Measurements from ENCODE around the gene CFB.

Gene CFB

GRCh38 chr6:31961616-31962015 is 15.7 kb downstream of the CFB start:
- H2AFZ ChIP-seq (ENCODE audit: insufficient read depth, low read length, poor library complexity): no peak overlapping the region
- peaks cover 12% of the 10 kb centered on the region for H3K79me2 ChIP-seq (ENCODE audit: control insufficient read depth, insufficient read depth, low read length, poor library complexity)
- no peak overlapping the region for H3K18ac ChIP-seq (ENCODE audit: low read length)
- H3K79me1 ChIP-seq (ENCODE audit: low read length): peaks cover 7% of the 10 kb centered on the region
- no peaks in the 10 kb centered on the region for H3K9me3 ChIP-seq (ENCODE audit: insufficient read depth, low read depth, low read length)
- DNase-seq: no peak
- H3K4ac ChIP-seq (ENCODE audit: low read depth, low read length): no peak overlapping the region
- no peak overlapping the region for H3K14ac ChIP-seq (ENCODE audit: low read length)
- no peak overlapping the region for H4K12ac ChIP-seq (ENCODE audit: low read depth, low read length)
- no peak overlapping the region for H2BK12ac ChIP-seq (ENCODE audit: low read length)
- peaks cover 8 to 11% of the 10 kb centered on the region in 2 experiments for H3K4me1 ChIP-seq (ENCODE audit: control insufficient read depth in 1 of 2, insufficient read depth in 2 of 2, low read length in 2 of 2)
- no peaks in the 10 kb centered on the region for H3K27me3 ChIP-seq (ENCODE audit: insufficient read depth, low read length)
- no peak overlapping the region for H2AK5ac ChIP-seq (ENCODE audit: low read length)
- H3K9ac ChIP-seq (ENCODE audit: low read length): no peak overlapping the region
- no peak overlapping the region for H3K27ac ChIP-seq (ENCODE audit: low read depth, low read length)
- no peak overlapping the region for H2BK5ac ChIP-seq (ENCODE audit: low read depth, low read length, poor library complexity)
- peaks cover 52 to 58% of the 10 kb centered on the region in 2 experiments for H3K36me3 ChIP-seq (ENCODE audit: control insufficient read depth in 1 of 2, insufficient read depth in 2 of 2, low read length in 2 of 2)
- WGBS (ENCODE audit: extremely low coverage, insufficient coverage, insufficient read length): no CpG with 5 or more reads among the region's 12 CpGs
- no peak overlapping the region for H4K91ac ChIP-seq (ENCODE audit: low read depth, low read length)
- H3K23ac ChIP-seq (ENCODE audit: low read length): no peak overlapping the region
- no peak overlapping the region for H2BK120ac ChIP-seq (ENCODE audit: insufficient read depth, low read length, poor library complexity)
- no peak overlapping the region for H3K4me3 ChIP-seq (ENCODE audit: low read depth, low read length)
- H3K4me2 ChIP-seq (ENCODE audit: low read length): no peak overlapping the region
- H4K8ac ChIP-seq (ENCODE audit: low read depth, low read length): no peak overlapping the region

DNA sequence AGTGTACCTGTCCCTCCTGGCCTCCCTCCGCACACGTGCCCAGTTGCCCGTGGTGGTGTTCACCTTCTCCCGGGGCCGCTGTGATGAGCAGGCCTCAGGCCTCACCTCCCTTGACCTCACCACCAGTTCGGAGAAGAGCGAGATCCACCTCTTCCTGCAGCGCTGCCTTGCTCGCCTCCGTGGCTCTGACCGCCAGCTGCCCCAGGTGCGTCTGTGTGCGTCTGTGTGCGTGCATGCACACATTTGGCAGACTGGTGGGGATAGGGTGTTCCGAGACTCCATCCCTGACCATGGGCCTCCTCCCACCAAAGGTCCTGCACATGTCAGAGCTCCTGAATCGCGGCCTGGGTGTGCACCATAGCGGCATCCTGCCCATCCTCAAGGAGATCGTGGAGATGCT is 18.0 kb downstream of the CFB start:
- H4K12ac ChIP-seq (ENCODE audit: low read depth, low read length): no peak overlapping the region
- no peak overlapping the region for H3K14ac ChIP-seq (ENCODE audit: low read length)
- H2AFZ ChIP-seq (ENCODE audit: insufficient read depth, low read length, poor library complexity): no peak overlapping the region
- no peak overlapping the region for H4K8ac ChIP-seq (ENCODE audit: low read depth, low read length)
- no peak overlapping the region for H3K4me2 ChIP-seq (ENCODE audit: low read length)
- peaks cover 5 to 8% of the 10 kb centered on the region in 2 experiments for H3K4me1 ChIP-seq (ENCODE audit: control insufficient read depth in 1 of 2, insufficient read depth in 2 of 2, low read length in 2 of 2)
- no CpG with 5 or more reads among the region's 19 CpGs for WGBS (ENCODE audit: extremely low coverage, insufficient coverage, insufficient read length)
- no peak for DNase-seq
- peaks cover 4% of the 10 kb centered on the region for H3K79me2 ChIP-seq (ENCODE audit: control insufficient read depth, insufficient read depth, low read length, poor library complexity)
- no peak overlapping the region for H3K4ac ChIP-seq (ENCODE audit: low read depth, low read length)
- no peaks in the 10 kb centered on the region for H3K9me3 ChIP-seq (ENCODE audit: insufficient read depth, low read depth, low read length)
- no peak overlapping the region for H2BK5ac ChIP-seq (ENCODE audit: low read depth, low read length, poor library complexity)
- H3K23ac ChIP-seq (ENCODE audit: low read length): no peak overlapping the region
- no peaks in the 10 kb centered on the region for H3K27me3 ChIP-seq (ENCODE audit: insufficient read depth, low read length)
- H2BK120ac ChIP-seq (ENCODE audit: insufficient read depth, low read length, poor library complexity): no peak overlapping the region
- no peak overlapping the region for H3K9ac ChIP-seq (ENCODE audit: low read length)
- H2BK12ac ChIP-seq (ENCODE audit: low read length): no peak overlapping the region
- no peak overlapping the region for H3K27ac ChIP-seq (ENCODE audit: low read depth, low read length)
- no peak overlapping the region for H3K18ac ChIP-seq (ENCODE audit: low read length)
- peaks cover 4% of the 10 kb centered on the region for H3K79me1 ChIP-seq (ENCODE audit: low read length)
- H4K91ac ChIP-seq (ENCODE audit: low read depth, low read length): no peak overlapping the region
- no peak overlapping the region for H2AK5ac ChIP-seq (ENCODE audit: low read length)
- no peak overlapping the region for H3K4me3 ChIP-seq (ENCODE audit: low read depth, low read length)
- peaks cover 72 to 78% of the 10 kb centered on the region in 2 experiments for H3K36me3 ChIP-seq (ENCODE audit: control insufficient read depth in 1 of 2, insufficient read depth in 2 of 2, low read length in 2 of 2)

DNA sequence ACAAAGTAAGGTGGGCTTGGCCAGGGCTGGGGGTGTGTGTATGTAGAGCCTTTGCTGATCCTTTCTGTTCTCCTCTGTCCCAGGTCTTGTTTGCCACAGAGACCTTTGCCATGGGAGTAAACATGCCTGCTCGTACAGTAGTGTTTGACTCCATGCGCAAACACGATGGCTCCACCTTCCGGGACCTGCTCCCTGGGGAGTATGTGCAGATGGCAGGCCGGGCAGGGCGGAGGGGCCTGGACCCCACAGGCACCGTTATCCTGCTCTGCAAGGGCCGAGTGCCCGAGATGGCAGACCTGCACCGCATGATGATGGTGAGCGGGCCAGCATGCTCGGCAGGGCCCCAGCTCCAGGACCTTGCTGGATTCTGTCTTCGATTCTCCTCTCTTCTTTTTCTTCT is 19.8 kb downstream of the CFB start:
- H2BK5ac ChIP-seq (ENCODE audit: low read depth, low read length, poor library complexity): no peak overlapping the region
- no peaks in the 10 kb centered on the region for H3K27me3 ChIP-seq (ENCODE audit: insufficient read depth, low read length)
- H3K14ac ChIP-seq (ENCODE audit: low read length): no peak overlapping the region
- H4K12ac ChIP-seq (ENCODE audit: low read depth, low read length): no peak overlapping the region
- H3K4me1 ChIP-seq (ENCODE audit: control insufficient read depth in 1 of 2, insufficient read depth in 2 of 2, low read length in 2 of 2): no peaks in the 10 kb centered on the region
- no peak overlapping the region for H2AFZ ChIP-seq (ENCODE audit: insufficient read depth, low read length, poor library complexity)
- H3K79me1 ChIP-seq (ENCODE audit: low read length): no peaks in the 10 kb centered on the region
- no peak overlapping the region for H4K8ac ChIP-seq (ENCODE audit: low read depth, low read length)
- no peaks in the 10 kb centered on the region for H3K9me3 ChIP-seq (ENCODE audit: insufficient read depth, low read depth, low read length)
- no peaks in the 10 kb centered on the region for H3K79me2 ChIP-seq (ENCODE audit: control insufficient read depth, insufficient read depth, low read length, poor library complexity)
- no peak overlapping the region for H2BK12ac ChIP-seq (ENCODE audit: low read length)
- H3K36me3 ChIP-seq (ENCODE audit: control insufficient read depth in 1 of 2, insufficient read depth in 2 of 2, low read length in 2 of 2): peaks cover 82 to 87% of the 10 kb centered on the region in 2 experiments
- H3K4ac ChIP-seq (ENCODE audit: low read depth, low read length): no peak overlapping the region
- H3K27ac ChIP-seq (ENCODE audit: low read depth, low read length): no peak overlapping the region
- H3K4me2 ChIP-seq (ENCODE audit: low read length): no peak overlapping the region
- WGBS (ENCODE audit: extremely low coverage, insufficient coverage, insufficient read length): no CpG with 5 or more reads among the region's 13 CpGs
- no peak overlapping the region for H3K18ac ChIP-seq (ENCODE audit: low read length)
- no peak overlapping the region for H3K4me3 ChIP-seq (ENCODE audit: low read depth, low read length)
- DNase-seq: no peak
- H3K23ac ChIP-seq (ENCODE audit: low read length): no peak overlapping the region
- H2AK5ac ChIP-seq (ENCODE audit: low read length): no peak overlapping the region
- no peak overlapping the region for H4K91ac ChIP-seq (ENCODE audit: low read depth, low read length)
- H3K9ac ChIP-seq (ENCODE audit: low read length): no peak overlapping the region
- H2BK120ac ChIP-seq (ENCODE audit: insufficient read depth, low read length, poor library complexity): no peak overlapping the region

DNA sequence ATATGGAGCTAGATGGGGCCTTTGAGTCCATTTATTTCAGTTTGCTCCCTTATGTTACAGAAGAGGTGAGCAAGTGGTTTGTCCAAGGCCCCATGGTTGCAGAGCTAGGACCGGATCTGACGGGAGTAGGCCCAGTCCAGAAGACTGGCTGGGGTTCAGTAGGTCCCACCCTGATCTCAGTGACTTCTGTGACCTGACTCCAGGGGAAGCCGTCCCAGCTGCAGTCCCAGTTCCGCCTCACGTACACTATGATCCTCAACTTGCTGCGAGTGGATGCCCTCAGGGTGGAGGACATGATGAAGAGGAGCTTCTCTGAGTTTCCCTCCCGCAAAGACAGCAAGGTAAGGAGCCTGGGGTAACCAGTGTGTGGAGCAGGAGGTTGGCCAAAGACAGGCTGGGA is 20.6 kb downstream of the CFB start:
- no peak overlapping the region for H4K8ac ChIP-seq (ENCODE audit: low read depth, low read length)
- H4K91ac ChIP-seq (ENCODE audit: low read depth, low read length): no peak overlapping the region

More for the DNA sequence above, 20.6 kb downstream of the CFB start:
- H4K12ac ChIP-seq (ENCODE audit: low read depth, low read length): no peak overlapping the region
- H3K79me2 ChIP-seq (ENCODE audit: control insufficient read depth, insufficient read depth, low read length, poor library complexity): no peaks in the 10 kb centered on the region
- H3K79me1 ChIP-seq (ENCODE audit: low read length): peaks cover under 1% of the 10 kb centered on the region
- no peak overlapping the region for H3K4ac ChIP-seq (ENCODE audit: low read depth, low read length)
- H3K9ac ChIP-seq (ENCODE audit: low read length): no peak overlapping the region
- no peak overlapping the region for H2BK12ac ChIP-seq (ENCODE audit: low read length)
- peaks cover 4% of the 10 kb centered on the region in 2 experiments for H3K4me1 ChIP-seq (ENCODE audit: control insufficient read depth in 1 of 2, insufficient read depth in 2 of 2, low read length in 2 of 2)
- H3K14ac ChIP-seq (ENCODE audit: low read length): no peak overlapping the region
- H3K27me3 ChIP-seq (ENCODE audit: insufficient read depth, low read length): no peaks in the 10 kb centered on the region
- no peak overlapping the region for H3K18ac ChIP-seq (ENCODE audit: low read length)
- no peak overlapping the region for H3K4me2 ChIP-seq (ENCODE audit: low read length)
- no peak overlapping the region for H2BK5ac ChIP-seq (ENCODE audit: low read depth, low read length, poor library complexity)
- H2AK5ac ChIP-seq (ENCODE audit: low read length): no peak overlapping the region
- no peak for DNase-seq
- WGBS (ENCODE audit: extremely low coverage, insufficient coverage, insufficient read length): no CpG with 5 or more reads among the region's 7 CpGs
- no peak overlapping the region for H3K4me3 ChIP-seq (ENCODE audit: low read depth, low read length)
- H3K23ac ChIP-seq (ENCODE audit: low read length): no peak overlapping the region
- H2BK120ac ChIP-seq (ENCODE audit: insufficient read depth, low read length, poor library complexity): no peak overlapping the region
- H3K27ac ChIP-seq (ENCODE audit: low read depth, low read length): no peak overlapping the region
- H3K9me3 ChIP-seq (ENCODE audit: insufficient read depth, low read depth, low read length): no peaks in the 10 kb centered on the region
- H3K36me3 ChIP-seq (ENCODE audit: control insufficient read depth in 1 of 2, insufficient read depth in 2 of 2, low read length in 2 of 2): peaks cover 80 to 81% of the 10 kb centered on the region in 2 experiments
- no peak overlapping the region for H2AFZ ChIP-seq (ENCODE audit: insufficient read depth, low read length, poor library complexity)
